ENCODE measurements around the gene SLC5A2.

SLC5A2 gene

GRCh38 chr16:31488468-31489297 lies 5.8 kb downstream of the SLC5A2 start:
- H3K9me2 ChIP-seq (replicated peaks; ENCODE audit: control insufficient read depth, low read length): no peaks in the 10 kb centered on the region
- H3K27me3 ChIP-seq (ENCODE audit: control insufficient read depth, low read length): peaks cover 7% of the 10 kb centered on the region
- no peak overlapping the region for H3K4me2 ChIP-seq (ENCODE audit: low read length)
- H4K20me1 ChIP-seq (ENCODE audit: control insufficient read depth, insufficient read depth, low read depth, low read length): no peaks in the 10 kb centered on the region
- TF ChIP-seq EZH2phosphoT487 (IDR thresholded peaks at IDR 0.05; ENCODE audit: borderline replicate concordance, low read length) (no peak), CTCF (IDR thresholded peaks at IDR 0.05; ENCODE audit: low read depth, low read length, poor library complexity, severe bottlenecking) (no peak)
- H3K36me3 ChIP-seq (ENCODE audit: control insufficient read depth, low read length): no peaks in the 10 kb centered on the region
- H3K27ac ChIP-seq (ENCODE audit: low read depth, low read length): no peak overlapping the region
- no peaks in the 10 kb centered on the region for H3K79me2 ChIP-seq (ENCODE audit: control insufficient read depth, low read length)
- no peak overlapping the region for H3K4me3 ChIP-seq (ENCODE audit: low read length)
- H3K9me3 ChIP-seq (ENCODE audit: control insufficient read depth, insufficient read depth, low read length): no peaks in the 10 kb centered on the region
- peaks cover 7% of the 10 kb centered on the region for H3K4me1 ChIP-seq (ENCODE audit: control insufficient read depth, low read length)
- H3F3A ChIP-seq (ENCODE audit: control insufficient read depth, insufficient read depth): no peaks in the 10 kb centered on the region

- Histone ChIP-seq H4K20me1 (ENCODE audit: control insufficient read depth, insufficient read depth, low read depth, low read length) (no peaks in the 10 kb centered on the region), H3K4me1 (ENCODE audit: control insufficient read depth, low read length) (peaks cover 7% of the 10 kb centered on the region), H3F3A (ENCODE audit: control insufficient read depth, insufficient read depth) (no peaks in the 10 kb centered on the region), H3K9me3 (ENCODE audit: control insufficient read depth, insufficient read depth, low read length) (no peaks in the 10 kb centered on the region), H3K9me2 (replicated peaks; ENCODE audit: control insufficient read depth, low read length) (no peaks in the 10 kb centered on the region), H3K4me3 (ENCODE audit: low read length) (no peak overlapping the region), H3K36me3 (ENCODE audit: control insufficient read depth, low read length) (no peaks in the 10 kb centered on the region), H3K27ac (ENCODE audit: low read depth, low read length) (no peak overlapping the region), H3K4me2 (ENCODE audit: low read length) (no peak overlapping the region), H3K27me3 (ENCODE audit: control insufficient read depth, low read length) (peaks cover 7% of the 10 kb centered on the region), H3K79me2 (ENCODE audit: control insufficient read depth, low read length) (no peaks in the 10 kb centered on the region)
- TF ChIP-seq CTCF (IDR thresholded peaks at IDR 0.05; ENCODE audit: low read depth, low read length, poor library complexity, severe bottlenecking): no peak
- no peak for TF ChIP-seq EZH2phosphoT487 (IDR thresholded peaks at IDR 0.05; ENCODE audit: borderline replicate concordance, low read length)
Observed at GRCh38 chr16:31489298-31489564, 6.3 kb downstream of the SLC5A2 start.

- no peaks in the 10 kb centered on the region for H3K36me3 ChIP-seq (ENCODE audit: control insufficient read depth, low read length)
- no peaks in the 10 kb centered on the region for H3F3A ChIP-seq (ENCODE audit: control insufficient read depth, insufficient read depth)
- H3K27me3 ChIP-seq (ENCODE audit: control insufficient read depth, low read length): peaks cover 7% of the 10 kb centered on the region
- no peak overlapping the region for H3K4me2 ChIP-seq (ENCODE audit: low read length)
- H3K27ac ChIP-seq (ENCODE audit: low read depth, low read length): no peak overlapping the region
- H3K4me3 ChIP-seq (ENCODE audit: low read length): no peak overlapping the region
- no peak for TF ChIP-seq EZH2phosphoT487 (IDR thresholded peaks at IDR 0.05; ENCODE audit: borderline replicate concordance, low read length)
- no peak for TF ChIP-seq CTCF (IDR thresholded peaks at IDR 0.05; ENCODE audit: low read depth, low read length, poor library complexity, severe bottlenecking)
- no peaks in the 10 kb centered on the region for H3K79me2 ChIP-seq (ENCODE audit: control insufficient read depth, low read length)
- peaks cover 7% of the 10 kb centered on the region for H3K4me1 ChIP-seq (ENCODE audit: control insufficient read depth, low read length)
- H3K9me2 ChIP-seq (replicated peaks; ENCODE audit: control insufficient read depth, low read length): no peaks in the 10 kb centered on the region
- no peaks in the 10 kb centered on the region for H4K20me1 ChIP-seq (ENCODE audit: control insufficient read depth, insufficient read depth, low read depth, low read length)
- H3K9me3 ChIP-seq (ENCODE audit: control insufficient read depth, insufficient read depth, low read length): no peaks in the 10 kb centered on the region
Observed at GRCh38 chr16:31489616-31490584, 7.0 kb downstream of the SLC5A2 start.
